Natural killer cell (primary cell): Measurements from ENCODE around the gene HBG2. TPM values are rescaled to one million over a fixed set of nuclear protein-coding genes. Genes with fewer than 3 reads are reported as not detected.

Experiments
- ATAC-seq, 3 donors: fragments of 150-1000 bp in 2 of 3; fragments of 200-7000 bp in 1 of 3; cut with Tn5 transposase; 1 replicate in 1 of 3; 2 replicates in 2 of 3; pipeline ENCODE4 v1.10.0; 2021; ENCODE audit warnings: mild to moderate bottlenecking in 2 of 3, moderate library complexity in 2 of 3
- DNase-seq, 2 donors: peaks; one replicate each; pipeline versions ENCODE4 v3.0.0 to v3.0.0-alpha.2; 2013 to 2021; ENCODE audit warnings: mixed read lengths in 1 of 2
- H3K27ac ChIP-seq: one replicate; pipeline ENCODE4 v1.5.1; 2013; ENCODE audit warnings: mild to moderate bottlenecking, low read length
- H3K27me3 ChIP-seq: one replicate; pipeline ENCODE4 v1.6.1; 2013; ENCODE audit warnings: low read length; ENCODE audit not compliant: control insufficient read depth, insufficient read depth
- H3K36me3 ChIP-seq: one replicate; pipeline ENCODE4 v1.6.1; 2013; ENCODE audit warnings: low read length; ENCODE audit not compliant: control insufficient read depth, insufficient read depth
- H3K4me1 ChIP-seq: one replicate; pipeline ENCODE4 v1.6.1; 2013; ENCODE audit warnings: low read length; ENCODE audit not compliant: control insufficient read depth, insufficient read depth
- H3K4me3 ChIP-seq: one replicate; pipeline ENCODE4 v1.5.1; 2013; ENCODE audit warnings: low read length
- H3K9me3 ChIP-seq: one replicate; pipeline ENCODE4 v1.6.1; 2013; ENCODE audit warnings: low read length; ENCODE audit not compliant: control insufficient read depth, insufficient read depth
- H3K27ac Mint-ChIP-seq, 2 donors: one replicate each; pipeline ENCODE4 v1.8.0; 2022; ENCODE audit warnings: mild to moderate bottlenecking in 2 of 2, mixed read lengths in 2 of 2, moderate library complexity in 1 of 2
- H3K27me3 Mint-ChIP-seq, 2 donors: one replicate each; pipeline ENCODE4 v1.8.0; 2022; ENCODE audit warnings: low read depth in 2 of 2, mixed read lengths in 2 of 2
- H3K36me3 Mint-ChIP-seq: one replicate; pipeline ENCODE4 v1.8.0; 2022; ENCODE audit warnings: mixed read lengths
- H3K4me1 Mint-ChIP-seq, 2 donors: one replicate each; pipeline ENCODE4 v1.8.0; 2022; ENCODE audit warnings: mixed read lengths in 2 of 2
- H3K4me3 Mint-ChIP-seq: one replicate; pipeline ENCODE4 v1.8.0; 2022; ENCODE audit warnings: mild to moderate bottlenecking, moderate library complexity, mixed read lengths
- H3K9me3 Mint-ChIP-seq, 2 donors: one replicate each; pipeline ENCODE4 v1.8.0; 2022; ENCODE audit warnings: mixed read lengths in 2 of 2
- WGBS: methylation state at CpG from one replicate; pipeline ENCODE4 v1.1.7; 2013; ENCODE audit warnings: missing lambda C conversion rate; ENCODE audit not compliant: insufficient coverage; 5-methylcytosine and 5-hydroxymethylcytosine counted together
- intact Hi-C: fragments of 100-400 bp; cut with micrococcal nuclease; formaldehyde crosslinking; loops from one replicate; pipeline ENCODE4 v1.14.2; 2022
- total RNA-seq, 4 donors: library from RNA; stranded (reverse); fragments of 120-200 nt in 1 of 4; gene quantifications; one replicate each; pipeline versions ENCODE4 v1.2.3 to v1.2.4, GENCODE V29; 2013 to 2022
- TF ChIP-seq, protein P1 (sequence below): fragments of 200-600 bp; IDR thresholded peaks from one replicate; pipeline ENCODE4 v1.8.0; 2022; ENCODE audit warnings: antibody characterized with exemption

Gene HBG2
- total RNA-seq, 3 donors from 2014 or later (not counting 1 experiment from before 2014, with no cell fraction given) = not detected

GRCh38 chr11:5227681-5228080 is 26.9 kb downstream of the HBG2 start:
- H3K36me3 Mint-ChIP-seq = no peaks in the 10 kb centered on the region
- H3K4me3 Mint-ChIP-seq = no peak overlapping the region
- no peaks in the 10 kb centered on the region for H3K27me3 ChIP-seq
- H3K36me3 ChIP-seq = no peaks in the 10 kb centered on the region
- no peak for DNase-seq
- no peak overlapping the region for H3K27ac ChIP-seq
- H3K9me3 ChIP-seq = no peaks in the 10 kb centered on the region
- no peaks in the 10 kb centered on the region for H3K9me3 Mint-ChIP-seq
- no peak overlapping the region for H3K4me3 ChIP-seq
- intact Hi-C loops = no loop called here
- no peak for ATAC-seq
- H3K27ac Mint-ChIP-seq = no peak overlapping the region
- H3K4me1 ChIP-seq = no peaks in the 10 kb centered on the region
- TF ChIP-seq, protein P1, sequence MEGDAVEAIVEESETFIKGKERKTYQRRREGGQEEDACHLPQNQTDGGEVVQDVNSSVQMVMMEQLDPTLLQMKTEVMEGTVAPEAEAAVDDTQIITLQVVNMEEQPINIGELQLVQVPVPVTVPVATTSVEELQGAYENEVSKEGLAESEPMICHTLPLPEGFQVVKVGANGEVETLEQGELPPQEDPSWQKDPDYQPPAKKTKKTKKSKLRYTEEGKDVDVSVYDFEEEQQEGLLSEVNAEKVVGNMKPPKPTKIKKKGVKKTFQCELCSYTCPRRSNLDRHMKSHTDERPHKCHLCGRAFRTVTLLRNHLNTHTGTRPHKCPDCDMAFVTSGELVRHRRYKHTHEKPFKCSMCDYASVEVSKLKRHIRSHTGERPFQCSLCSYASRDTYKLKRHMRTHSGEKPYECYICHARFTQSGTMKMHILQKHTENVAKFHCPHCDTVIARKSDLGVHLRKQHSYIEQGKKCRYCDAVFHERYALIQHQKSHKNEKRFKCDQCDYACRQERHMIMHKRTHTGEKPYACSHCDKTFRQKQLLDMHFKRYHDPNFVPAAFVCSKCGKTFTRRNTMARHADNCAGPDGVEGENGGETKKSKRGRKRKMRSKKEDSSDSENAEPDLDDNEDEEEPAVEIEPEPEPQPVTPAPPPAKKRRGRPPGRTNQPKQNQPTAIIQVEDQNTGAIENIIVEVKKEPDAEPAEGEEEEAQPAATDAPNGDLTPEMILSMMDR = no peak
- WGBS = 60% methylated on average over 1 of the region's 1 CpG
- H3K27me3 Mint-ChIP-seq = no peaks in the 10 kb centered on the region
- no peaks in the 10 kb centered on the region for H3K4me1 Mint-ChIP-seq

- Histone ChIP-seq H3K27ac (no peak within 1 kb of the TSS), H3K36me3 (no peaks in the 10 kb centered on the region), H3K27me3 (no peaks in the 10 kb centered on the region), H3K4me1 (no peaks in the 10 kb centered on the region), H3K4me3 (no peak within 1 kb of the TSS), H3K9me3 (no peaks in the 10 kb centered on the region)
- no peaks in the 10 kb centered on the region for H3K27me3 Mint-ChIP-seq
- no peak for DNase-seq
- no peaks in the 10 kb centered on the region for H3K9me3 Mint-ChIP-seq
- H3K4me3 Mint-ChIP-seq = no peak within 1 kb of the TSS
- WGBS = 86% methylated on average over 3 of the region's 3 CpGs
- no peaks in the 10 kb centered on the region for H3K4me1 Mint-ChIP-seq
- intact Hi-C loops = no loop called here
- H3K36me3 Mint-ChIP-seq = no peaks in the 10 kb centered on the region
- no peak within 1 kb of the TSS for H3K27ac Mint-ChIP-seq
- no peak for ATAC-seq
- TF ChIP-seq, protein P1 = no peak
Observed at GRCh38 chr11:5226732-5227310, 27.8 kb downstream of the HBG2 start, which contains the start of gene HBB. Gene HBB, minus strand, starts transcription at chr11:5227071. Its CDS starts 50 bp downstream, at chr11:5227021.

DNA sequence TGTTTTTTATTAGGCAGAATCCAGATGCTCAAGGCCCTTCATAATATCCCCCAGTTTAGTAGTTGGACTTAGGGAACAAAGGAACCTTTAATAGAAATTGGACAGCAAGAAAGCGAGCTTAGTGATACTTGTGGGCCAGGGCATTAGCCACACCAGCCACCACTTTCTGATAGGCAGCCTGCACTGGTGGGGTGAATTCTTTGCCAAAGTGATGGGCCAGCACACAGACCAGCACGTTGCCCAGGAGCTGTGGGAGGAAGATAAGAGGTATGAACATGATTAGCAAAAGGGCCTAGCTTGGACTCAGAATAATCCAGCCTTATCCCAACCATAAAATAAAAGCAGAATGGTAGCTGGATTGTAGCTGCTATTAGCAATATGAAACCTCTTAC is 29.1 kb downstream of the HBG2 start:
- Mint-ChIP-seq H3K9me3 (peaks cover 2 to 3% of the 10 kb centered on the region in 2 donors), H3K27ac (no peak overlapping the region), H3K36me3 (no peaks in the 10 kb centered on the region), H3K4me1 (no peaks in the 10 kb centered on the region), H3K4me3 (no peak overlapping the region), H3K27me3 (no peaks in the 10 kb centered on the region)
- Histone ChIP-seq H3K4me1 (no peaks in the 10 kb centered on the region), H3K27me3 (no peaks in the 10 kb centered on the region), H3K27ac (no peak overlapping the region), H3K4me3 (no peak overlapping the region), H3K9me3 (no peaks in the 10 kb centered on the region), H3K36me3 (no peaks in the 10 kb centered on the region)
- no peak for ATAC-seq
- WGBS = 63% methylated on average over 2 of the region's 2 CpGs
- intact Hi-C loops = no loop called here
- TF ChIP-seq, protein P1 = no peak
- DNase-seq = no peak
